H9 (cell line): Measurements from ENCODE around the gene NMUR1. TPM values are rescaled to one million over a fixed set of nuclear protein-coding genes. Genes with fewer than 3 reads are reported as not detected.

Source experiments
- DNase-seq: peaks from one replicate; pipeline ENCODE4 v3.0.0-alpha.2; 2017
- H2AFZ ChIP-seq: one replicate; pipeline ENCODE4 v1.6.1; 2013; ENCODE audit warnings: mild to moderate bottlenecking, low read length, control low read depth, moderate library complexity
- H2AK5ac ChIP-seq: 2 replicates; pipeline ENCODE4 v1.6.1; 2013; ENCODE audit warnings: low read length, control low read depth, mixed read lengths; ENCODE audit not compliant: insufficient read length
- H2BK120ac ChIP-seq: one replicate; pipeline ENCODE4 v1.6.1; 2013; ENCODE audit warnings: low read depth, mild to moderate bottlenecking, low read length, control low read depth, inconsistent platforms; ENCODE audit not compliant: poor library complexity, severe bottlenecking
- H2BK12ac ChIP-seq: 2 replicates; pipeline ENCODE4 v1.6.1; 2013; ENCODE audit warnings: low read length, control low read depth, mixed read lengths, low read depth; ENCODE audit not compliant: insufficient read length
- H2BK15ac ChIP-seq: 2 replicates; pipeline ENCODE4 v1.6.1; 2013; ENCODE audit warnings: low read depth, low read length, control low read depth
- H2BK20ac ChIP-seq: one replicate; pipeline ENCODE4 v1.6.1; 2013; ENCODE audit warnings: low read depth, mild to moderate bottlenecking, low read length, control low read depth, inconsistent platforms; ENCODE audit not compliant: poor library complexity, severe bottlenecking
- H2BK5ac ChIP-seq: 2 replicates; pipeline ENCODE4 v1.6.1; 2013; ENCODE audit warnings: low read length, control low read depth, mixed read lengths; ENCODE audit not compliant: insufficient read length
- H3K14ac ChIP-seq: 2 replicates; pipeline ENCODE4 v1.6.1; 2013; ENCODE audit warnings: low read length, control low read depth; ENCODE audit not compliant: insufficient read depth
- H3K18ac ChIP-seq: 2 replicates; pipeline ENCODE4 v1.6.1; 2013; ENCODE audit warnings: low read depth, mild to moderate bottlenecking, mixed read lengths, low read length, control low read depth; ENCODE audit not compliant: insufficient read length
- H3K23ac ChIP-seq: 2 replicates; pipeline ENCODE4 v1.6.1; 2013; ENCODE audit warnings: low read length, control low read depth, mixed read lengths, low read depth; ENCODE audit not compliant: insufficient read length
- H3K23me2 ChIP-seq: 2 replicates; pipeline ENCODE4 v1.6.1; 2013; ENCODE audit warnings: low read depth, mild to moderate bottlenecking, mixed read lengths, low read length, control low read depth; ENCODE audit not compliant: insufficient read length, poor library complexity, severe bottlenecking
- H3K27ac ChIP-seq: 2 replicates; pipeline ENCODE4 v1.5.1; 2013; ENCODE audit warnings: low read length, control low read depth, mixed read lengths, low read depth; ENCODE audit not compliant: insufficient read length
- H3K27me3 ChIP-seq: 2 replicates; pipeline ENCODE4 v1.6.1; 2013; ENCODE audit warnings: low read length, control low read depth, inconsistent platforms; ENCODE audit not compliant: insufficient read depth
- H3K4ac ChIP-seq: 2 replicates; pipeline ENCODE4 v1.6.1; 2013; ENCODE audit warnings: low read depth, mild to moderate bottlenecking, control low read depth, inconsistent platforms, low read length, moderate library complexity
- H3K4me1 ChIP-seq: 2 replicates; pipeline ENCODE4 v1.6.1; 2013; ENCODE audit warnings: low read length, control low read depth, inconsistent platforms; ENCODE audit not compliant: insufficient read depth
- H3K4me2 ChIP-seq: 2 replicates; pipeline ENCODE4 v1.6.1; 2013; ENCODE audit warnings: low read length, control low read depth, mixed read lengths; ENCODE audit not compliant: insufficient read length, insufficient read depth
- H3K56ac ChIP-seq: 2 replicates; pipeline ENCODE4 v1.6.1; 2013; ENCODE audit warnings: low read depth, mild to moderate bottlenecking, mixed read lengths, low read length, control low read depth; ENCODE audit not compliant: insufficient read length
- H3K79me1 ChIP-seq: 2 replicates; pipeline ENCODE4 v1.6.1; 2013; ENCODE audit warnings: low read depth, mild to moderate bottlenecking, moderate library complexity, low read length, control low read depth, inconsistent platforms; ENCODE audit not compliant: insufficient read depth, poor library complexity, severe bottlenecking
- H3K79me2 ChIP-seq: 2 replicates; pipeline ENCODE4 v1.6.1; 2013; ENCODE audit warnings: low read length, control low read depth, inconsistent platforms; ENCODE audit not compliant: insufficient read depth
- H3K9ac ChIP-seq: 2 replicates; pipeline ENCODE4 v1.6.1; 2013; ENCODE audit warnings: low read length, control low read depth, mixed read lengths; ENCODE audit not compliant: insufficient read length; ENCODE audit errors: extremely low read depth
- H3K9me3 ChIP-seq: one replicate; pipeline ENCODE4 v1.6.1; 2013; ENCODE audit warnings: low read depth, low read length, inconsistent platforms; ENCODE audit not compliant: control insufficient read depth
- H3T11ph ChIP-seq: one replicate; pipeline ENCODE4 v1.6.1; 2013; ENCODE audit warnings: mild to moderate bottlenecking, low read length, control low read depth, inconsistent platforms
- H4K20me1 ChIP-seq: one replicate; pipeline ENCODE4 v1.6.1; 2013; ENCODE audit not compliant: control insufficient read depth, insufficient read length, insufficient read depth
- H4K5ac ChIP-seq: 2 replicates; pipeline ENCODE4 v1.6.1; 2013; ENCODE audit warnings: low read depth, mild to moderate bottlenecking, mixed read lengths, low read length, control low read depth; ENCODE audit not compliant: insufficient read length
- H4K8ac ChIP-seq: replicated peaks from 2 replicates; pipeline ENCODE4 v1.6.1; 2013; ENCODE audit warnings: low read length, control low read depth, mixed read lengths, low read depth; ENCODE audit not compliant: insufficient read length
- H4K91ac ChIP-seq: 2 replicates; pipeline ENCODE4 v1.6.1; 2013; ENCODE audit warnings: low read depth, mild to moderate bottlenecking, moderate library complexity, mixed read lengths, low read length, control low read depth; ENCODE audit not compliant: insufficient read length
- H3K27ac Mint-ChIP-seq, 3 experiments: 2 replicates in 2 of 3; 3 replicates in 1 of 3; pipeline ENCODE4 v1.8.0; 2020 to 2021; ENCODE audit warnings: mixed read lengths in 3 of 3, mild to moderate bottlenecking in 1 of 3, moderate library complexity in 1 of 3
- H3K27me3 Mint-ChIP-seq: 2 replicates; pipeline ENCODE4 v1.8.0; 2021; ENCODE audit warnings: low read depth, mild to moderate bottlenecking, moderate library complexity, mixed read lengths
- H3K36me3 Mint-ChIP-seq, 3 experiments: 2 replicates in 2 of 3; 3 replicates in 1 of 3; pipeline ENCODE4 v1.8.0; 2020 to 2021; ENCODE audit warnings: low read depth in 3 of 3, mixed read lengths in 3 of 3; ENCODE audit not compliant: insufficient read depth in 1 of 3
- H3K4me1 Mint-ChIP-seq, 2 experiments: 2 replicates each; pipeline ENCODE4 v1.8.0; 2020; ENCODE audit warnings: mixed read lengths in 2 of 2
- H3K4me3 Mint-ChIP-seq, 2 experiments: 2 replicates in 1 of 2; 3 replicates in 1 of 2; pipeline ENCODE4 v1.8.0; 2020 to 2021; ENCODE audit warnings: mild to moderate bottlenecking in 2 of 2, mixed read lengths in 2 of 2, moderate library complexity in 1 of 2
- H3K9me3 Mint-ChIP-seq, 2 experiments: 2 replicates in 1 of 2; 3 replicates in 1 of 2; pipeline ENCODE4 v1.8.0; 2020; ENCODE audit warnings: mild to moderate bottlenecking in 2 of 2, mixed read lengths in 2 of 2, moderate library complexity in 1 of 2
- CTCF ChIP-seq: fragments of 200-600 bp; sonication (generic); conservative IDR thresholded peaks from 3 replicates; pipeline ENCODE4 v1.8.0; 2021; ENCODE audit warnings: antibody characterized with exemption, mild to moderate bottlenecking
- WGBS: extraction: QIAGEN DNeasy Blood & Tissue Kit; methylation state at CpG from one replicate; pipeline ENCODE4 v1.1.7; 2013; ENCODE audit warnings: missing lambda C conversion rate, low lambda C conversion rate, mixed read lengths; ENCODE audit not compliant: insufficient read length; ENCODE audit errors: extremely low coverage; 5-methylcytosine and 5-hydroxymethylcytosine counted together
- total RNA-seq: library from RNA; stranded (reverse); gene quantifications from 2 replicates; pipeline ENCODE4 v1.2.1, GENCODE V29; 2021

The NMUR1 gene
- total RNA-seq, 1 experiment from 2014 or later: 0.20 TPM

GRCh38 chr2:231490801-231491200, 39.4 kb downstream of the NMUR1 start:
- Histone ChIP-seq H3T11ph (no peak overlapping the region), H2AFZ (no peak overlapping the region), H4K20me1 (no peaks in the 10 kb centered on the region), H2BK15ac (no peak overlapping the region), H3K4me2 (no peak overlapping the region), H3K27ac (no peak overlapping the region), H2AK5ac (no peak overlapping the region), H3K27me3 (no peaks in the 10 kb centered on the region; the same call in 1 of the 2 replicates), H3K56ac (no peak overlapping the region), H2BK5ac (no peak overlapping the region), H2BK12ac (no peak overlapping the region), H3K23me2 (no peaks in the 10 kb centered on the region), H4K91ac (no peak overlapping the region), H3K79me1 (no peaks in the 10 kb centered on the region), H2BK20ac (no peak overlapping the region), H3K4ac (no peak overlapping the region), H3K14ac (no peak overlapping the region), H3K9ac (no peak overlapping the region), H4K5ac (no peak overlapping the region), H3K23ac (no peak overlapping the region), H2BK120ac (no peak overlapping the region), H3K4me1 (no peaks in the 10 kb centered on the region), H3K9me3 (peaks cover 6% of the 10 kb centered on the region), H3K79me2 (no peaks in the 10 kb centered on the region), H3K18ac (no peak overlapping the region), H4K8ac (no peak overlapping the region)
- peaks cover 14 to 19% (median 18%) of the 10 kb centered on the region in 3 experiments for H3K36me3 Mint-ChIP-seq
- peaks cover 4% of the 10 kb centered on the region; the same call in 1 of the 2 replicates for H3K27me3 Mint-ChIP-seq
- no peak overlapping the region for H3K27ac Mint-ChIP-seq
- 0 out of 4 replicates have a peak, but pooled peaks cover 0 to 3% of the 10 kb centered on the region in 2 experiments for H3K4me1 Mint-ChIP-seq
- DNase-seq: no peak
- TF ChIP-seq CTCF: no peak
- no CpG with 5 or more reads among the region's 7 CpGs for WGBS
- H3K9me3 Mint-ChIP-seq: peaks cover 21 to 24% of the 10 kb centered on the region in 2 experiments
- no peak overlapping the region; a peak in 1 of 5 replicates for H3K4me3 Mint-ChIP-seq
